Measurements from ENCODE around the gene CENPV. TPM values are rescaled to one million over a fixed set of nuclear protein-coding genes. Genes with fewer than 3 reads are reported as not detected.

CENPV gene
- total RNA-seq, 4 donors from 2014 or later: 18.3 to 39.4 (median 28.5) TPM

DNA sequence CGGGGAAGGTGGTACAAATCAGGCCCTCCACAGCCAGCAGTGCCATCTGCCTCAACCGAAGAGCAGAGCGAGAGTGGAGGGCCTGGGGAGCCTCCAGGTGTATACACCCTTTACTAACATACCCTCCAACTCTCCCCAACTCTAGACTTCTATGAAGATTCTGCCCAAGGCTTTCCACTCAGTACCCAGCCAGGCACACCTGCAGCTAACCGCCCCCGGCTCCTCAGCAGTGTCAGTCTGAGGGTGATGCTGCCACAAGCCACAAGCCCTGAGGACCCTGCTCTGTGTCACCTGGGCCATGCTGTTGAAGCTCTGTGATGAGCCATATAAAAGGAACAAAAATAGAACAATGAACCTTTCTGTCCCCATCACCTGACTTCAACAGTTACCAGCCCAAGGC lies 3.8 kb downstream of the CENPV start:
- no peak for TF ChIP-seq POLR2A (IDR thresholded peaks at IDR 0.05)
- TF ChIP-seq, protein P1, sequence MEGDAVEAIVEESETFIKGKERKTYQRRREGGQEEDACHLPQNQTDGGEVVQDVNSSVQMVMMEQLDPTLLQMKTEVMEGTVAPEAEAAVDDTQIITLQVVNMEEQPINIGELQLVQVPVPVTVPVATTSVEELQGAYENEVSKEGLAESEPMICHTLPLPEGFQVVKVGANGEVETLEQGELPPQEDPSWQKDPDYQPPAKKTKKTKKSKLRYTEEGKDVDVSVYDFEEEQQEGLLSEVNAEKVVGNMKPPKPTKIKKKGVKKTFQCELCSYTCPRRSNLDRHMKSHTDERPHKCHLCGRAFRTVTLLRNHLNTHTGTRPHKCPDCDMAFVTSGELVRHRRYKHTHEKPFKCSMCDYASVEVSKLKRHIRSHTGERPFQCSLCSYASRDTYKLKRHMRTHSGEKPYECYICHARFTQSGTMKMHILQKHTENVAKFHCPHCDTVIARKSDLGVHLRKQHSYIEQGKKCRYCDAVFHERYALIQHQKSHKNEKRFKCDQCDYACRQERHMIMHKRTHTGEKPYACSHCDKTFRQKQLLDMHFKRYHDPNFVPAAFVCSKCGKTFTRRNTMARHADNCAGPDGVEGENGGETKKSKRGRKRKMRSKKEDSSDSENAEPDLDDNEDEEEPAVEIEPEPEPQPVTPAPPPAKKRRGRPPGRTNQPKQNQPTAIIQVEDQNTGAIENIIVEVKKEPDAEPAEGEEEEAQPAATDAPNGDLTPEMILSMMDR (IDR thresholded peaks at IDR 0.05 in 4 of 5, conservative IDR thresholded peaks at IDR 0.05 in 1 of 5): no peak
- H3K27me3 ChIP-seq: no peaks in the 10 kb centered on the region
- H3K4me1 ChIP-seq: peaks cover 11 to 15% of the 10 kb centered on the region in 2 donors
- H3K9me3 ChIP-seq: no peaks in the 10 kb centered on the region
- in situ Hi-C loops (cut with MboI; ENCODE audit: low sequenced_read_pairs in 4 of 4): no loop called here
- peaks cover 0 to 5% of the 10 kb centered on the region in 2 donors for H3K36me3 ChIP-seq
- ATAC-seq (no peak), DNase-seq (peak in 1 of 2 donors; percentile 2)
- intact Hi-C loops (cut with DNase I; ENCODE audit: low total_unique reads): no loop called here
- no peak overlapping the region for H3K27ac ChIP-seq
- no peak overlapping the region for H3K4me3 ChIP-seq

DNA sequence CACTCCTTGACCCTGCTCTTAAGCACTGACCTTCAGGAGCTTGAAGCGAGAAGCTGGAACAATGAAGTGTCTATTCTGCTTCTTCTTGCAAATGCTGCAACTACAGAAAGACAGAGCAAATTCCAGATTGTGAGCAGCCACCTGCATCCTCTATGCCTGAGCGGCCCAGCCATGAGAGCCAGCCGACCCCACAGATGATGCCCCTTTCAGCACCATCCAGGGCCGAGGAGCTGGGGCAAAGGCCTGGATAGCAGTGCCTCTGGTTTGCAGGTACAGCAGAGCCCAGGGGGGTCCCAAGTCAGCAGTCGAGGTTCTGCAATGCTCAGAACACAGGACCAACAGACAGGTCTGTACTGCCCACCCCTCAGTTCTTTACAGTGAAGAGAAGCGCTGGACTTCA lies 4.7 kb downstream of the CENPV start:
- DNase-seq: peak in 1 of 2 donors; percentile 6
- in situ Hi-C loops (cut with MboI; ENCODE audit: low sequenced_read_pairs in 4 of 4): no loop called here
- H3K4me1 ChIP-seq: peaks cover 11 to 12% of the 10 kb centered on the region in 2 donors
- intact Hi-C loops (cut with DNase I; ENCODE audit: low total_unique reads): no loop called here
- no peaks in the 10 kb centered on the region for H3K9me3 ChIP-seq
- no peak overlapping the region for H3K27ac ChIP-seq
- H3K27me3 ChIP-seq: no peaks in the 10 kb centered on the region
- ATAC-seq: no peak
- no peak for TF ChIP-seq POLR2A (IDR thresholded peaks at IDR 0.05)
- TF ChIP-seq, protein P1 (IDR thresholded peaks at IDR 0.05 in 4 of 5, conservative IDR thresholded peaks at IDR 0.05 in 1 of 5): no peak
- H3K4me3 ChIP-seq: no peak overlapping the region
- H3K36me3 ChIP-seq: peaks cover 0 to 14% of the 10 kb centered on the region in 2 donors

DNA sequence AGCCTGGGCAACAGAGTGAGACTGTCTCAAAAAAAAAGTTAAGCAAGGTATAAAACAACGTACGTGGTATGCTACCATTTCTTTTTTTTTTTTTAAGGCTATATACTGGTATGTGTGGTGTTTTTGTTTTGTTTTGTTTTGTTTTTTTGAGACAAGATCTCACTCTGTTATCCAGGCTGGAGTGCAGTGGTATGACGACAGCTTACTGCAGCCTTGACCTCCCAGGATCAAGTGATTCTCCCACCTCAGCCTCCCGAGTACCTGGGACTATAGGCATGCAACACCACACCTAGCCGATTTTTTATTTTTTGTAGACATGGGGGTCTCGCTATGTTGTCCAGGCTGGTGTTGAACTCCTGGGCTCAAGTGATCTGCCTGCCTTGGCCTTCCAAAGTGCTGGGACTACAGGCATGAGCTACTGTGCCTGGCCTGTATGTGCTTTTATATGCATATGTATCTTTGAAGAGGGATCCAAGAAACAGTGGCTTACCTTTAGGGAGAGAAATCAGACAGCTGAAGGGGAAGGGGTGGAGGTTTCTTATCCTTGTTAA lies 6.5 kb downstream of the CENPV start:
- Histone ChIP-seq H3K4me1 (peaks cover 1 to 8% of the 10 kb centered on the region in 2 donors), H3K36me3 (peaks cover 0 to 20% of the 10 kb centered on the region in 2 donors), H3K27ac (no peak overlapping the region), H3K4me3 (no peak overlapping the region), H3K9me3 (no peaks in the 10 kb centered on the region), H3K27me3 (no peaks in the 10 kb centered on the region)
- ATAC-seq (no peak), DNase-seq (no peak)
- TF ChIP-seq, protein P1 (IDR thresholded peaks at IDR 0.05 in 4 of 5, conservative IDR thresholded peaks at IDR 0.05 in 1 of 5): no peak
- TF ChIP-seq POLR2A (IDR thresholded peaks at IDR 0.05): no peak
- intact Hi-C loops (cut with DNase I; ENCODE audit: low total_unique reads): no loop called here
- in situ Hi-C loops (cut with MboI; ENCODE audit: low sequenced_read_pairs in 4 of 4): no loop called here

DNA sequence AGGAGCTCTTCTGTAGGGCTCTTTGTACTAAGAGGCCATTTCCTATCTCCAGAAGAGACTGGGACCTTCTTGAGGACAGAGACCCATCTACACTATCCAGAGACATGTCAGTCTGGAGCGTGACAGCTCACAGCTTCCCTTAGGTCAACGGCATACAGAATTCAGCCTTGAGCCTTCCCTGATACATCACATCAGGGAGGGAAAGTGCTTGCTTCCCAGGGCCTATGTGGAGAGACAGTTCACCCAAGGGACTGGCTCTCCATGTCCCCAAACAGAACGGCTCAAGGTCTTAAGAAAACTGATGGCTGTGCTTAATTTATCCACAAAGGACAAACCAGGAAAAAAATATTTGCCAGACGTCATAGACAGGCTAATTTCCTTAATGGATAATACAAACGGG lies 7.7 kb downstream of the CENPV start:
- intact Hi-C loops (cut with DNase I; ENCODE audit: low total_unique reads): no loop called here
- TF ChIP-seq, protein P1 (IDR thresholded peaks at IDR 0.05 in 4 of 5, conservative IDR thresholded peaks at IDR 0.05 in 1 of 5): no peak
- TF ChIP-seq POLR2A (IDR thresholded peaks at IDR 0.05): no peak
- Histone ChIP-seq H3K36me3 (peaks cover 0 to 20% of the 10 kb centered on the region in 2 donors), H3K4me1 (peaks cover 0 to 3% of the 10 kb centered on the region in 2 donors), H3K9me3 (no peaks in the 10 kb centered on the region), H3K27ac (no peak overlapping the region), H3K27me3 (no peaks in the 10 kb centered on the region), H3K4me3 (no peak overlapping the region)
- ATAC-seq (no peak), DNase-seq (no peak)
- in situ Hi-C loops (cut with MboI; ENCODE audit: low sequenced_read_pairs in 4 of 4): no loop called here

DNA sequence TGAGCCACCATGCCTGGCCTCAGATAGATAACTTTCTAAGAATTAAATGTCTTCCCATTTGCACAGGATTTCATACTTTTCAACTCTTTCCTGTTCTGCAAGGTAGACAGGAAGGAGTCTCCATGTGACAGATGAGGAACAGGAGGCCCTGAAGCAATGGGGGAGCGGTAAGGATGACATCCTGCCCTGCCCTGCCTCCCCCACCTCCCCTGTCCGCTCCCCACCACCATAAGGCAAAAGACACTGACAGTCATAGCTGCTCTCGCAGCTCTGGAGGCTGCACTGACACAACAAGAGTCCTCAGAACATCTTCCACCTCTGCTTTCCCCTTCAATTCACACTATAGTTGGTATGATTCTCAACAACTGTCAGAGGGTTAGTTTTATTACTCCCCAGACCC lies 9.7 kb downstream of the CENPV start:
- H3K27me3 ChIP-seq: no peaks in the 10 kb centered on the region
- H3K4me3 ChIP-seq: no peak overlapping the region
- intact Hi-C loops (cut with DNase I; ENCODE audit: low total_unique reads): no loop called here
- DNase-seq: no peak
- no peaks in the 10 kb centered on the region for H3K9me3 ChIP-seq
- TF ChIP-seq POLR2A (IDR thresholded peaks at IDR 0.05): no peak
- TF ChIP-seq, protein P1 (IDR thresholded peaks at IDR 0.05 in 4 of 5, conservative IDR thresholded peaks at IDR 0.05 in 1 of 5): no peak
- H3K36me3 ChIP-seq: peaks cover 0 to 20% of the 10 kb centered on the region in 2 donors
- ATAC-seq: no peak
- in situ Hi-C loops (cut with MboI; ENCODE audit: low sequenced_read_pairs in 4 of 4): no loop called here
- peaks cover 0 to 3% of the 10 kb centered on the region in 2 donors for H3K4me1 ChIP-seq
- peak overlapping the region; percentile 21 to 74 (median 56) for H3K27ac ChIP-seq

All from gastrocnemius medialis (tissue), 4 donors.